NCI-H1092 treated with DMSO at 0.1 percent for 48 hours (cell line): ENCODE data around the gene CDK16.
A peak's percentile ranks its signal among the peaks of the same experiment; 100 is the strongest.

Experiments used
- DNase-seq: peaks from one replicate; lab custom pipeline; 2025; lab: John Stamatoyannopoulos, UW

The CDK16 gene

GRCh38 chrX:47218280-47218919, at the start of gene CDK16:
CDK16 (plus strand) TSS chrX:47218681; CDS start chrX:47223558, 4,877 bp downstream.
- DNase-seq: peak; percentile 96

- no peak for DNase-seq
Observed at GRCh38 chrX:47169273-47169672, 49.2 kb upstream of the CDK16 start.

DNA sequence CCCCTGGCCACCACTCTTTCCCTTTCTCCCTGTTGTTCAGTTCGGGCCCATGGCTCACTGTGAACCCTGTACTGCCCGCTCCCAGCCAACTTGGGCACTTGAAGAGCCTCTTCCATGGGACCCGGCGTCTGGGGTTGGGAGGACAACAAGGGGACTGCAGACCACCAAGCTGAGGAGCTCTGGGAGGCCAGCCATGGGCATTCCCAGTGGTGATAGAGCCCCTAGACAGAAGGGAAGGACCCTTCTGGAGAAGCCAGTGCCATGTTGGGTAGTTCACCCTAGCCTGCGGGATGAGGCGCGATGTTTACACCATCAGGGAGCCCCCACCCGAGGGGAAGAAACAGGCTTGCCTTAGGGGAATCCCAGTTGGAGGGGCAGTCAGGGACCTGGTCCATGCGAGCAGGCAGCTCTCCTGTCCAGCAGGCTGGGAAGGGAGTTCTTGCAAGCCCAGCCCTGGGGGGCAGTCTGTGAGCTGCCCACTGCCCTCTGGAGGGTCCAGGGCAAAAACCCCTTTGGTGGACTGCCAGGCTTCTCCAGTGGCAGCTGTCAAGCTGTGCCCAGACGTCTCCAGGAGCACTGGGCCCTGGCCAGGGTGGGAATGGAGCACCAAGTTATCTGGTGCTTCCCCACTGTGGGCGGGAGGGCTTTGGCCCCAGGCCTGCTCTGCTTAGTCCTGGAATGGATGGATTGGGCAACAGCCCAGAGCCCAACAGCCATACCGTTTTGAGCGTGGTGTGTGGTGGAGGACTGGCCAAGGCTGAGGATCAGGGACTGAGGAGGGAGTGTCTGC, 48.6 kb upstream of the CDK16 start:
- DNase-seq: no peak

- no peak for DNase-seq
Observed at GRCh38 chrX:47170861-47171692, 47.4 kb upstream of the CDK16 start.

DNA sequence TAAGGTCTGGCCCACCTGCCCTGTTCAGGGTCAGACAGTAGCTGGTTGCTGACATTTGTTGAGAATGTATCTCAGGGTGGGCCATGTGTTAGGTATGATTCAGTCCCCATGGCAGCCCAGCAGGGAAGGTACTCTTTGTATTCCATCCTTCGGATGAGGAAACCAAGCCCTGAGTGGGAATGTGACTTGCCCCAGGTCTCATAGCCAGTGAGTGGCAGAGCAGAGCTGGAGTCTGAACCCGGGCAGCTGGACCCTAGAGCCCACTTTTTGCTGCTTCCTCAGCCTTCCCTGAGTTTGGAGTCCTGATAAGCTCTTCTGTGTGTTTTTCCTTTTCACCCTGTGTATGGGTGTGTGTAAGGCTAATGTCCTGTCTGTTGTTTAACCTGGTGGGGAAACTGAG, 46.5 kb upstream of the CDK16 start:
- no peak for DNase-seq

GRCh38 chrX:47172549-47172948, 45.9 kb upstream of the CDK16 start:
- DNase-seq: no peak

- DNase-seq: no peak
Observed at GRCh38 chrX:47172971-47173792, 45.3 kb upstream of the CDK16 start.

DNA sequence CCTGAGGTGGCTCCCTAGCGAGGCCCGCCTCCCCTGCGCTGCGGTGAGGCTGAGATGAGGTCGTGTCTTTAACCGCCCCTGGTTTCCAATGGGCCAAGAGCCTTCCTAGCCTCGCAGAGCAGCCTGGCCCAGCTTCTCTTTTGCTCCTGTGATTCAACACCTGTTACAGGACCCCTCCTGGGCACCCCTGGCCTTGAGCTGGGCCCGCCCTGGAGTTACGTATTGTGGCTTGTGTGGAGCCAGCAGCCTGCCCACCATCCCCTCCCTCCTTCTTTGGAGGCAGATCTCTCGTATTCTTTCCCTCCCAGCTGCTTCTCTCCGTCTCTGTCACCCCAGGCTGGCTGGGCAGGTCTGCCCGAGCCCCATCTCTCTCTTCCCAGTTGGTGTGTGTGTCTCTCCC, 44.1 kb upstream of the CDK16 start:
- DNase-seq: no peak

- no peak for DNase-seq
Observed at GRCh38 chrX:47174846-47175587, 43.5 kb upstream of the CDK16 start.

DNA sequence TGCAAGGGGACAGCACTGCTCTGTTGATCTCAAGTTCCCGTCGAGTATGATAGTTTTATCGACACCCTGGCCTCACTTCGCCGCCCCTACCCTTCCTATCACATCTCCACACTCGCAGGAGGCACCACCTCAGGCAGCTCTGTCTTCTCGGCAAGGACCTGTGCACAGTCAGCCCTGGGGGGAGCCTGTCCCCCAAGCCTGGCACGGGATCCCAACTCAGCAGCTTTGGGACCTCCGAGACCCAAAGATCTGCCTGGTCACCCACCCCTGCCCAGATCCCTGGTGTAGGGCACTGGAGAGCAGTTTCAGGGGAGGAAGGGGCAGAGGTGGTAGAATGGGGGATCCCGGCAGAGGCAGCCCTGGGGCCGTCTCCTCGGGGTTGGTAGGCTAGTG, 42.9 kb upstream of the CDK16 start:
- no peak for DNase-seq

- no peak for DNase-seq
Observed at GRCh38 chrX:47176101-47176740, 42.3 kb upstream of the CDK16 start.

DNA sequence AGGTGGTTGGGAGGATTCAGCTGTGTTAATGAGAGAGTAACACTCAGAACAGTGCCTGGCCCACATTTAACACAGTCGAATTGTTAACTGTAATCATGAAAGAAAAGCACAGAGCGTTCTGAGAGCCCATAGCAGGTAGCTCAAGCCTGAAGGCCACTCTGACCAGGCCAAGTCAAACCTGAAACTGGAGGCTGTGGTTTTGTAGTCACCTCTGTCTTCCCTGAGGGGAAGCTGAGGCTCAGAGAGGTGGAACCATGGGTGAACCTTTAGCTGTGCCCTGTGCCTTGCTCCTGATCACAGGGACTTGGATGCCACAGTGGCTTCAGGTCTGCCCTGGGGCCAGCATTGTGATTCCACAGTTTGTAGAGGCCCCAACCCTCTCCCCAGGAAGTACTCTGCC, 41.4 kb upstream of the CDK16 start:
- DNase-seq: no peak

DNA sequence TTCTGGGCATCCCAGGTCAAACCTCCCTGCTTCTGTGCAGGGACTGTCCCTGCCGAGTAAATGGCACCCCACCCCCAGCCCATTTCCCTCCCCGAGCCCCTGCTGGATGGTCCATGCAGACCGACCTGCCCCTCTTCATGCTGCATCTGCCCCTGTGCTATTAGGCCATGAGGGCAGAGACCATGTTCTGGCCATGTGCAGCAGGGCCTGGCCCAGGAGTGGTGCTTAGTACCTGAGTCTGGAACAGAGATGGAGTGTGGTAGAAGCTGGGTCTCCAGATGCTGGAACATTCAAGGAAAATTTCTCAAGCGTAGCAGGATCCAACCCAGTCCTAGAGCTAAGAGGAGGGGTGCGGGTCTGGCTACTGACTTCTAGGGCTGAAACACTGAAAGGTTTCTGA, 40.1 kb upstream of the CDK16 start:
- no peak for DNase-seq

DNA sequence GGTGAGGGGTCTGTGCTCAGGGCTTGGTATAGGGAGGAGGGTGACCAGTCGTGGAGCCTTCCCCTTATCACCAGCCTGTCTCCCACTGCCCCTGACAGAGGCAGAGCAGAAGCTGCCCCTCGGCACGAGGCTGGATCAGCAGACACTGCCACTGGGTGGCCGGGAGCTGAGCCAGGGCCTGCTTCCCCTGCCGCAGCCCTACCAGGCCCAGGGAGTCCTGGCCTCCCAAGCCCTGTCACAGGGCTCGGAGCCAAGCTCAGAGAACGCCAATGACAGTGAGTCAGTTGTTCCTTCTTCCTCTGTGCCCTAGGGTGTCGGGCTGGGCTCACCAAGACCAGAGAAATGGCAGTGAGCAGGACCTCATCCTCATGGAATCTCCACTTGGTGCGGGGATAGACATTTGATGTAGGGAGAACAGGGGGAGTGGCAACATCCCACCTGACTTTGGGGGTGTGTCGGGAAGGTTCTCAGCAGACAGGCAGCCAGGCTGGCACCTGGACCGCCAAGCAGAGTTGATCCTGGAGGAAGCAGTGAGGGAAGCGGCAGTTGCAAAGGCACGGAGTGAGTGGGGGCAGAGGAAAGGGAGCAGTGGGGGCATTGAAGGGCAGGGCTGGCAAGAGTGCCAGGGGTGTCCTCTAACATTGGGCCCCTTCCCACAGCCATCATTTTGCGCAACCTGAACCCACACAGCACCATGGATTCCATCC, 39.1 kb upstream of the CDK16 start:
- no peak for DNase-seq

- DNase-seq: no peak
Observed at GRCh38 chrX:47179928-47180255, 38.6 kb upstream of the CDK16 start.

GRCh38 chrX:47180346-47180745, 38.1 kb upstream of the CDK16 start:
- DNase-seq: no peak

GRCh38 chrX:47181301-47181700, 37.2 kb upstream of the CDK16 start:
- no peak for DNase-seq

DNA sequence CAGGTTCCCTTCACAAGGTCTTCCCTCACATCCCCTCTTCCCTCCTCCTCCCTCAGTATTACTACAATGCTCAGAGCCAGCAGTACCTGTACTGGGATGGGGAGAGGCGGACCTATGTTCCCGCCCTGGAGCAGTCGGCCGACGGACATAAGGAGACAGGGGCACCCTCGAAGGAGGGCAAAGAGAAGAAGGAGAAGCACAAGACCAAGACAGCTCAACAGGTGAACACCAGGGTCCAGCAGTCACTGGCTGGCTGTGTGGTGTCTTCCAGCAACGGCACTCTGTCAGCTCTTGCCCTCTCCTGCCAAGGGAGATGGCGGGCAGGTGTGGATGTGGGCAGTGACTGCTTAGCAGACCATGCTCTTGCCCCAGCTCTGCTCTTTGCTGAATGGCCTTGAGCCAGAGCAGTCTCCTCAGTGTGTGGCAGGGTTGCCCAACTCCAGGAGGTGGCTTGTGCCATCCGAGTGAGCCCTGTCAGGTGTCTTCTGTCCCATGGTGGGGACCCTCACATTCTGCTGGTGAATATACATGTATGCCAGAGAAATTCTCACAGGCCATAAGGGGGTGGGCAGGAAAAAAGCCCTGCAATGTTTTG, 36.3 kb upstream of the CDK16 start:
- DNase-seq: no peak

GRCh38 chrX:47184486-47184885, 34.0 kb upstream of the CDK16 start:
- DNase-seq: no peak

DNA sequence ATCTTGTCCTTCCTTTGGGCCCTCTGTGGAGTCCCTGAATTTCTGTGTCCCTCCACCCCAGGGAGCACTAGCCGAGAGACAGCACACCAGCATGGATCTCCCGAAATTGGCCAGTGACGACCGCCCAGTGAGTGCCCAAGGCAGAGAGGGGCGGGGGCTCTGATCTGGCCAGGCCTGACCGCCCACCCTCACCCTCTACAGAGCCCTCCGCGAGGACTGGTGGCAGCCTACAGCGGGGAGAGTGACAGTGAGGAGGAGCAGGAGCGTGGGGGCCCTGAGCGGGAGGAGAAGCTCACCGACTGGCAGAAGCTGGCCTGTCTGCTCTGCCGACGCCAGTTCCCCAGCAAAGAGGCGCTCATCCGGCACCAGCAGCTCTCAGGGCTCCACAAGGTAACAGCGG, 33.2 kb upstream of the CDK16 start:
- no peak for DNase-seq
